Mesodermal cell (in vitro differentiated cells): ENCODE results near the gene UBE2L3.
"Not testable (repeated sequence)": the region's sequence is repeated elsewhere in the genome, so short reads cannot be mapped to it uniquely, and the experiment has no call there.

Experiments
- H3K27ac ChIP-seq: 2 replicates; pipeline ENCODE4 v1.7.0; 2013; ENCODE audit warnings: mild to moderate bottlenecking, low read depth, low read length, moderate library complexity; ENCODE audit not compliant: severe bottlenecking
- H3K36me3 ChIP-seq: 2 replicates; pipeline ENCODE4 v1.7.1; 2013; ENCODE audit warnings: mild to moderate bottlenecking, low read length, moderate library complexity; ENCODE audit not compliant: control insufficient read depth, insufficient read depth
- H3K4me1 ChIP-seq: one replicate; pipeline ENCODE4 v1.7.1; 2013; ENCODE audit warnings: mild to moderate bottlenecking, low read length; ENCODE audit not compliant: insufficient read depth, control insufficient read depth, poor library complexity, severe bottlenecking
- H3K4me3 ChIP-seq: 2 replicates; pipeline ENCODE4 v1.7.0; 2013; ENCODE audit warnings: low read length, control low read depth, mild to moderate bottlenecking; ENCODE audit not compliant: insufficient read depth, poor library complexity, severe bottlenecking; ENCODE audit errors: extremely low read depth
- H3K9me3 ChIP-seq: 2 replicates; pipeline ENCODE4 v1.7.1; 2013; ENCODE audit warnings: mild to moderate bottlenecking, low read length, moderate library complexity; ENCODE audit not compliant: control insufficient read depth
- WGBS, 2 experiments: methylation state at CpG; one replicate each; pipeline ENCODE4 v1.1.5; 2013; ENCODE audit warnings: missing lambda C conversion rate in 2 of 2; ENCODE audit not compliant: insufficient coverage in 2 of 2; 5-methylcytosine and 5-hydroxymethylcytosine counted together

UBE2L3 gene

GRCh38 chr22:21629255-21630149 lies 62.0 kb downstream of the UBE2L3 start, which contains the start of gene YDJC:
YDJC (minus strand) TSS chr22:21630022; CDS start chr22:21630014, 8 bp downstream.
- 1 to 2% methylated on average over 75 to 82 of the region's 93 CpGs for WGBS, 2 experiments
- Histone ChIP-seq H3K27ac (peak within 1 kb of the TSS; percentile 52), H3K4me1 (peaks cover 4% of the 10 kb centered on the region)

GRCh38 chr22:21631025-21631424 lies 63.5 kb downstream of the UBE2L3 start:
- Histone ChIP-seq H3K4me1 (peaks cover 4% of the 10 kb centered on the region), H3K36me3 (peaks cover 13% of the 10 kb centered on the region), H3K4me3 (no peak overlapping the region), H3K27ac (no peak overlapping the region), H3K9me3 (no peaks in the 10 kb centered on the region)
- 91 to 95% methylated on average over 4 of the region's 4 CpGs for WGBS, 2 experiments

More at GRCh38 chr22:21629255-21630149, 62.0 kb downstream of the UBE2L3 start, which contains the start of gene YDJC:
- Histone ChIP-seq H3K36me3 (peaks cover 13% of the 10 kb centered on the region), H3K9me3 (no peaks in the 10 kb centered on the region), H3K4me3 (peak within 1 kb of the TSS; percentile 95)

GRCh38 chr22:21632237-21632895 lies 64.9 kb downstream of the UBE2L3 start, which contains the start of gene CCDC116:
CCDC116 (plus strand) TSS chr22:21632760; CDS start chr22:21633182, 422 bp downstream.
- no peaks in the 10 kb centered on the region for H3K9me3 ChIP-seq
- no peak within 1 kb of the TSS for H3K4me3 ChIP-seq
- H3K36me3 ChIP-seq = peaks cover 12% of the 10 kb centered on the region
- H3K4me1 ChIP-seq = peaks cover 4% of the 10 kb centered on the region
- 91% methylated on average over 22 to 27 of the region's 27 CpGs for WGBS, 2 experiments
- no peak within 1 kb of the TSS for H3K27ac ChIP-seq

GRCh38 chr22:21632931-21633330 lies 65.4 kb downstream of the UBE2L3 start:
- Histone ChIP-seq H3K9me3 (no peaks in the 10 kb centered on the region), H3K36me3 (peaks cover 7% of the 10 kb centered on the region), H3K27ac (no peak overlapping the region), H3K4me3 (no peak overlapping the region), H3K4me1 (peaks cover 4% of the 10 kb centered on the region)
- WGBS, 2 experiments = 97 to 99% methylated on average over 17 to 18 of the region's 18 CpGs

GRCh38 chr22:21633481-21633880 lies 66.0 kb downstream of the UBE2L3 start:
- 92 to 98% methylated on average over 4 of the region's 4 CpGs for WGBS, 2 experiments
- Histone ChIP-seq H3K4me1 (peaks cover 4% of the 10 kb centered on the region), H3K9me3 (no peaks in the 10 kb centered on the region), H3K4me3 (no peak overlapping the region), H3K36me3 (peaks cover 1% of the 10 kb centered on the region), H3K27ac (no peak overlapping the region)

GRCh38 chr22:21634081-21634480 lies 66.6 kb downstream of the UBE2L3 start:
- Histone ChIP-seq H3K4me1 (peaks cover under 1% of the 10 kb centered on the region), H3K36me3 (no peaks in the 10 kb centered on the region), H3K27ac (no peak overlapping the region), H3K4me3 (no peak overlapping the region), H3K9me3 (no peaks in the 10 kb centered on the region)
- 90 to 96% methylated on average over 11 of the region's 16 CpGs for WGBS, 2 experiments

- Histone ChIP-seq H3K4me3 (no peak overlapping the region), H3K4me1 (no peaks in the 10 kb centered on the region), H3K9me3 (no peaks in the 10 kb centered on the region), H3K27ac (no peak overlapping the region), H3K36me3 (no peaks in the 10 kb centered on the region)
- 87 to 93% methylated on average over 15 to 16 of the region's 19 CpGs for WGBS, 2 experiments
These were observed 67.3 kb downstream of the UBE2L3 start for GRCh38 chr22:21634844-21635243.

- Histone ChIP-seq H3K4me1 (no peaks in the 10 kb centered on the region), H3K36me3 (no peaks in the 10 kb centered on the region), H3K27ac (no peak overlapping the region), H3K9me3 (no peaks in the 10 kb centered on the region), H3K4me3 (no peak overlapping the region)
- 83 to 85% methylated on average over 14 to 15 of the region's 15 CpGs for WGBS, 2 experiments
These were observed 68.4 kb downstream of the UBE2L3 start for GRCh38 chr22:21635771-21636510.

GRCh38 chr22:21636629-21637218 lies 69.2 kb downstream of the UBE2L3 start:
- no peaks in the 10 kb centered on the region for H3K9me3 ChIP-seq
- peaks cover 3% of the 10 kb centered on the region for H3K4me1 ChIP-seq
- 91 to 92% methylated on average over 13 of the region's 17 CpGs for WGBS, 2 experiments
- H3K4me3 ChIP-seq = no peak overlapping the region
- no peaks in the 10 kb centered on the region for H3K36me3 ChIP-seq
- H3K27ac ChIP-seq = no peak overlapping the region

GRCh38 chr22:21637450-21637849 lies 69.9 kb downstream of the UBE2L3 start:
- H3K4me1 ChIP-seq, H3K4me3 ChIP-seq, H3K9me3 ChIP-seq, H3K36me3 ChIP-seq, H3K27ac ChIP-seq: not testable (repeated sequence)
- WGBS, 2 experiments = 86 to 94% methylated on average over 2 of the region's 2 CpGs
